NCI-H446 (cell line): ENCODE data around the gene DMBT1.

Experiments used
- DNase-seq, 2 experiments: peaks; one replicate each; lab custom pipeline; 2025; lab: John Stamatoyannopoulos, UW

Gene DMBT1

GRCh38 chr10:122671355-122671754, 110.8 kb downstream of the DMBT1 start:
- no peak for DNase-seq

- no peak for DNase-seq
Measured at GRCh38 chr10:122672655-122673054, 112.1 kb downstream of the DMBT1 start.

- DNase-seq, result no peak
Measured at GRCh38 chr10:122673269-122673668, 112.7 kb downstream of the DMBT1 start.

DNA sequence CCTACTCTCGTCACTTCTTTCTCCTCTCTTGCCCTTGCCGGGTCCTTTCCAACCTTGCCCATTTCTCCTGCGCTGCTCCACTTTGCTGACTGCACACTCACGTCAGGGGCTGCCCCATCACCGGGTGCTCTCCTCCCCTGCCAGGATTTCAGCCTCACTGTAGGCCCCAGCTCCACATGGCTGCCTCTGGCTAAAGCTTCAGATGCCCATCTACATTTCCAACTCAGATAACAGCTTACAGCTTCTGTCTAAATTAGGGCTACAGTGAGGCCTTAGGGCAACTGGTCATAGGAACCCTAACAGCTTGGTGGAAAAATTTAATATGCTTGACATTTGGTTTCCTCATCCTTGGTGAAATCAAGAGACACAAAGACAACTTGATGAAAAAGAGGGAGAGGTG, 113.2 kb downstream of the DMBT1 start:
- no peak for DNase-seq

GRCh38 chr10:122674781-122675180, 114.2 kb downstream of the DMBT1 start:
- DNase-seq, result no peak

GRCh38 chr10:122675278-122675677, 114.7 kb downstream of the DMBT1 start:
- DNase-seq, result no peak

DNA sequence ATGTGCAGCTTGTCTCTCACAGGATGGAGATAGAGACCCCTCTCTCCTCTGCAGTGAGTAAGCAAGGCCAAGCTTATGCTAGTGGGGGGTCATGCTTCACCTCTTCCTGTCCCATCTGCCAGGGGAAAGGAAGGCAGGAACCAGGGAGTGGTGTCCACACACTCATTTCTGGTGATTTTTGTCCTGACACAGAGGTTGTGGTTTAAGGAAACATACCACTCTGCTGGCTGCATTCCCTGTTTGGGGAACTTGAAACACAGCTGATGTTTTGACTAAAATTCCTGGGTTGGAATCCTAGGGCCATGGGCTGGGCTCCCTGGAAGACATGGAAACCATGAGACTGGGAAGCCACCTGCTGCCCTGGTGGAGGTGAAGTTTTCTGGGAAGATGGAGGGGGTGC, 117.7 kb downstream of the DMBT1 start:
- DNase-seq, result no peak

DNA sequence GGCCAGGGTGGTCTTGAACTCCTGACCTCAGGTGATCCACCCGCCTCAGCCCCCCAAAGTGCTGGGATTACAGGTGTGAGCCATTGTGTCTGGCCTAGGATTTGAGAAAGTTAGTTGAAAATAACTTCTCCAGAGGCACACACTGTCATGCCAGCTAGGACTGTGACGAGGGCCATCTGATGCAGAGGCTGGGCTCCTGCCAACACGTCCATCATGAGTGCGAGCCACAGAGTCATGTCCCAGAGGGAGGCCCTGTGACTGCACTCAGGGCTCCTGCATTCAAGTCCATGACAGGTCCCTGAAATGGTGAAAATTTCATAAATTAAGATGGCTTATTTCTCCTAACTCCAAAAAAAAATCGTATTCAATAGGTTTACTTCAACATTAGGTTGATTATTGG, 122.0 kb downstream of the DMBT1 start:
- DNase-seq, result no peak

DNA sequence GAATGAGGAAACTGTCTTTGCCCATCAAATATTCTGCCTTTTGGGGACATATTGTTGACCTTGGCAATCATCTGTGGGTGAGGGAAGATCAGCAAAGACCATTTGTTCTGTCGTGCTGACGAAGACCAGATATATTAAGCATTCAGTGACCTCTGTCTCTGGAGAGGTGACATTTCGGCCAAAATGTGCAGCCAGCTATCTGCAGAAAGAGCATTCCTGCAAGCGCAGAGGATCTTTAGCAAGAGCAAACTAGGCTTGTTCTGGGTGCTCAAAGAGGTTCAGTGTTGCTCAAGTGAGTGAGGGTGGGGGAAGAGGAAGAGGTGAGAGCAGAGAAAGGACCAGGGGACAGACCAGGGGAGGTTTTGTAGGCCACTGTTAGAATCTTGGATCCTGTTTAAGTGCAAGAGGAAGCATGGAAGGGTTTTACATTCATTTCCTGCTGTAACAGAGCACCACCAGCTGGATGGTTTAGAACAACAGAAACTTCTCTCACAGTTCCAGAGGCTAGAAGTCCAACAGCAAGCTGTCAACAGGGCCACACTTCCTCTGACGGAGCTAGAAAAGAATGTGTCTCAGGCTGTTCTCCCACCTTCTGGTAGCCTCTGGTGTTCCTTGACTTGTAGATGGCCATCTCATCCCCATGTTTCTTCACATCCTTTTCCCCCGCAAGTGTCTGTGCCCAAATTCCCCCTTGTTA, 127.9 kb downstream of the DMBT1 start:
- no peak for DNase-seq

GRCh38 chr10:122689146-122689820, 128.7 kb downstream of the DMBT1 start:
- DNase-seq, result no peak

DNA sequence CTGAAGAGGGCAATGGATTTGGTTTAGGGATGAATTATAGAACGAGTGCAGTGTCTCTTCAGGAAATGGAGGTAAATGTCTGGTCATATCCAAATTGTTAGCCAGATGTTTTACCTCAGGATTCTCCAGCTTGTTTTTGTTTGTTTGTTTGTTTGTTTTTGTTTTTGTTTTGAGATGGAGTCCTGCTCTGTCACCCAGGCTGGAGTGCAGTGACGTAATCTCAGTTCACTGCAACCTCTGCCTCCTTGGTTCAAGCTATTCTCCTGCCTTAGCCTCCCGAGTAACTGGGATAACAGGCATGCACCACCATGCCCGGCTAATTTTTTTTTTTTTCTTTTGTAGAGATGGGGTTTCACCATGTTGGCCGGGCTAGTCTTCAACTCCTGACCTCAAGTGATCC, 132.2 kb downstream of the DMBT1 start:
- no peak for DNase-seq
